ENCODE data around the gene NR6A1.

DNA sequence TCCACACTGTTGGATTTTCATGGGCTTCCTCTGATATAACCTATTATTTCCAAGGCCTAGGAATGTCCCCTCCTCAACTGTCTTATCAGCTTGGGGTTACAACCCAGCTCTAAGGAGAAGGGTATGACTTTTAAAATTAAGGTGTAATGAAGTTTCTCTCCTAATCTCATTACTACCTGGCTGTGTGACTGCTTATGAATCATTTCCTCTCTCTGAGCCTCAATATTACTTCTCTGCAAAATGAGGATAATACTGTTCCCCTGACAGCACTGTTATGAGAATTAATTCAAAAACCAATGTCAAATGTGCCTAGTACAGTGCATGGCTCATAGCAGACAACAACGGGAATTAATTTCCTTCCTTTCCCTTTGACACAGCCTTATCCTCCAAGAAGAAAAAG is 118.9 kb downstream of the NR6A1 start:
- TF ChIP-seq POLR2AphosphoS5 (IDR thresholded peaks at IDR 0.05; ENCODE audit: borderline replicate concordance, low read depth, low read length): no peak
- no peak for TF ChIP-seq EZH2 (IDR thresholded peaks at IDR 0.05)
- TF ChIP-seq FOXP2 (optimal IDR thresholded peaks at IDR 0.05; ENCODE audit: control extremely low read depth, extremely low read length, insufficient read depth): no peak
